ENCODE measurements around the gene ENDOV. TPM values are rescaled to one million over a fixed set of nuclear protein-coding genes. Genes with fewer than 3 reads are reported as not detected.

The ENDOV gene
- total RNA-seq: 10 to 100 TPM; 15.7 to 19.3 TPM

DNA sequence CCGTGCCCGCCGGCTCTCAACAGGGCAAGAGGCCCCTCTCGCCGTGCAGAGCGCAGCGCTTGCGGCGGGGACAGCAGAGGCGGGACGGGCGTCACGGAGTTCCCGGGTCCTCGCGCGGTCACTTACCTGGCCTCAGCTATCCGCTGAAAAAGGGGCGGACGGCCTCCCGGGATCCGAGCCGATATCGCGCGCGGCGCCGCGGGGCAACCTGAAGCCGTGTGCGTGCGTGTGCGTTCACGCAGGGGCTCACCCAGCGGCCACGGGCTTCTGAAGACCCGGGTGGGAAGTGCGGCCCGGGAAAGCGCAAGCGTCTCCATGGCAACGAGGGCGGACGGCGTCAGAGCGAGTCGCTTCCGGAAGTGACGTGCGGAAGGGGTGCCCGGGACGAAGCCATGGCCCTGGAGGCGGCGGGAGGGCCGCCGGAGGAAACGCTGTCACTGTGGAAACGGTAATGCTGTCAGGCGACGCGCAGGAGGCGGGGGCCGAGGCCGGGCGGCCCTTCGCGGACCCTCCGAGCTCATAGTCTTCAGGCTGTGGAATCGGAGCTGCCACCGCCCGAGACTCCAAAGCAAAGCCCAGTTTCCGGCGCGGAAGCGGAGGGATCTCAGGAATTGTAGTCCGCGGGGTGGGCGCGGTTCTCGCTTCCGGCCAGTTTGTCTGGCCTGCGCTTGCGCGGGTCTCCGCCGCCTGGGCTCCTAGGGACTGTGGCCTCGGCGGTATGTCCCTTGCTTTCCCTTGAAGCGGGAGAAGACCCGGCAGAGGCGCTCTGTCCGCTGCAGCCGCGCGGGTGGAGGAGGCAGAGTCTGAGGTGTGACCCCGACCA lies at the start of gene ENDOV:
ENDOV (plus strand) TSS at position 365 of the 823 bp plus-strand sequence; CDS start at position 393, 28 bp downstream.

DNA sequence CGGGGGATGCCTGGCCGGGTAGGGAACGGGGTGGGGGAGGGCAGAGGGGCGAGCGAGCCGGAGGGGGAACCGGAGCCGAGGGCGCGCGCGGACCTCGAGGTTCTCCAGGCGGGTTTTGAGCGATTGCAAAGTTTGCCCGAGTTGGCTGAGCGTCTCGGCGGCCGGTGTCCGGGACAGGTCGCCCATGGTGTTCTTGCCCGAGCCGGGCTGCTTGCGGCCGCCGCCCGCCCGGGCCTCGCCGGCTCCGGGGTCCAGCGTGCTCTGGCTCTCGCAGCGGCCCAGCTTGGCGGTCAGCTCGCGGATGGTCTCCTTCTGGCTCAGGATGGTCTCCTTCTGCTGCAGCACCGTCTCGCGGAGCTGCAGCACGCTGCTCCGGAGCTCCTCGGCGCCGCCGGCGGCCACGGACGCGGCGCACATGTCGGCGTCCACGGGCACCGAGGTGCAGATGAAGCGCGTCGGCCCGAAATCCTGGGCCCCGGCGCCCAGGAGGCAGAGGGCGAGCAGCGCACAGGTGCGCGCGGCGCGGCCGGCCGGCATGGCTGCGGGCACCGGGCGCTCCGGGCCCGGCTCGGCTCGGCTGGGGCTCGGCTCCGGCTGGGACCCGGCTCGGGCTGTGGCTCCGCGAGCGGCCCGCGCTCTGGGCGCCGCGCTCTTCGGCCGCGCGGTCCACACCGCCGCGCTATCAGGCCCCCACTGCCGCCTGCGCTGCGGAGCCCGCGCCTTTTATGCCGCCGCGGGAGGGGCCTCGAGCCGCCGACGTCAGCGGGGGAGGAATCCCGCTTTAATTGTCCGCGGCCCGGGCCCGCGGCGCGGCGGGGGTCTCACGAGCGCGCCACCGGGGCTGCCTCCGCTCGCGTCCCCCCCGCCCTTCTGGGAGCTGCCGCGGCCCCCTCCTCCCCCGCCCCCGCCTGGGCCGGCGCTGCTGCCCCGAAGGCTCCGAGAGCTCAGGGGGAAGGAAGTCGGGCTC lies 61.2 kb downstream of the ENDOV start, which contains the start of gene NPTX1:
NPTX1 (minus strand) TSS at position 698 of the 967 bp plus-strand sequence; CDS start at position 537, 161 bp downstream.

Small RNA genes lying within 50 kb of the gene (small RNA-seq; reads per million reads assigned to genes)
- 0 to 0.12 reads per million in 2 donors for gene MIR4730

Other genes with a start within 250 kb of the ENDOV start
- 1 to 10 TPM; 3.0 to 6.5 TPM for gene CARD14, start 245.1 kb upstream of the ENDOV start, total RNA-seq
- gene SGSH, start 194.8 kb upstream of the ENDOV start, total RNA-seq: 10 to 100 TPM; 12.0 to 22.0 TPM
- 10 to 100 TPM in 1 of 2 donors, 1 to 10 TPM in 1; 8.3 to 12.0 TPM for gene SLC26A11, start 194.7 kb upstream of the ENDOV start, total RNA-seq
- 100 to 1,000 TPM; 430 to 498 TPM for gene RNF213, start 154.3 kb upstream of the ENDOV start, total RNA-seq
- gene NPTX1, start 61.4 kb downstream of the ENDOV start, total RNA-seq: 1 to 10 TPM in 1 of 2 donors, under 1 TPM in 1; 0.69 to 3.0 TPM
- gene RPTOR, start 129.7 kb downstream of the ENDOV start, total RNA-seq: 10 to 100 TPM; 48.6 to 51.6 TPM